ENCODE results near the gene SEC22C. TPM values are rescaled to one million over a fixed set of nuclear protein-coding genes. Genes with fewer than 3 reads are reported as not detected.
"Not testable (repeated sequence)": the region's sequence is repeated elsewhere in the genome, so short reads cannot be mapped to it uniquely, and the experiment has no call there.

SEC22C gene
- total RNA-seq, 2 donors from 2014 or later, result 55.0 to 83.4 TPM

GRCh38 chr3:42600958-42601675 lies 19.4 kb upstream of the SEC22C start:
- Histone ChIP-seq H3K36me3 (no peaks in the 10 kb centered on the region), H3K4me1 (ENCODE audit: control insufficient read depth in 1 of 2, low read depth in 2 of 2) (peaks cover 21 to 28% of the 10 kb centered on the region in 2 donors), H3K27ac (peak overlapping the region; percentile 89 to 92), H3K27me3 (replicated peaks; ENCODE audit: insufficient read depth) (no peaks in the 10 kb centered on the region), H3K9me3 (no peaks in the 10 kb centered on the region), H3K4me3 (peak overlapping the region; percentile 96)
- ATAC-seq (ENCODE audit: insufficient number of reproducible peaks, low FRiP score, low read depth), result peak; percentile 11
- peak; percentile 28 for DNase-seq (ENCODE audit: low spot score)
- TF ChIP-seq, protein P1, sequence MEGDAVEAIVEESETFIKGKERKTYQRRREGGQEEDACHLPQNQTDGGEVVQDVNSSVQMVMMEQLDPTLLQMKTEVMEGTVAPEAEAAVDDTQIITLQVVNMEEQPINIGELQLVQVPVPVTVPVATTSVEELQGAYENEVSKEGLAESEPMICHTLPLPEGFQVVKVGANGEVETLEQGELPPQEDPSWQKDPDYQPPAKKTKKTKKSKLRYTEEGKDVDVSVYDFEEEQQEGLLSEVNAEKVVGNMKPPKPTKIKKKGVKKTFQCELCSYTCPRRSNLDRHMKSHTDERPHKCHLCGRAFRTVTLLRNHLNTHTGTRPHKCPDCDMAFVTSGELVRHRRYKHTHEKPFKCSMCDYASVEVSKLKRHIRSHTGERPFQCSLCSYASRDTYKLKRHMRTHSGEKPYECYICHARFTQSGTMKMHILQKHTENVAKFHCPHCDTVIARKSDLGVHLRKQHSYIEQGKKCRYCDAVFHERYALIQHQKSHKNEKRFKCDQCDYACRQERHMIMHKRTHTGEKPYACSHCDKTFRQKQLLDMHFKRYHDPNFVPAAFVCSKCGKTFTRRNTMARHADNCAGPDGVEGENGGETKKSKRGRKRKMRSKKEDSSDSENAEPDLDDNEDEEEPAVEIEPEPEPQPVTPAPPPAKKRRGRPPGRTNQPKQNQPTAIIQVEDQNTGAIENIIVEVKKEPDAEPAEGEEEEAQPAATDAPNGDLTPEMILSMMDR (IDR thresholded peaks at IDR 0.05), result no peak

GRCh38 chr3:42600111-42600957 lies 18.6 kb upstream of the SEC22C start, which contains the start of gene NKTR:
NKTR (plus strand) TSS chr3:42600686; CDS start chr3:42601007, 321 bp downstream.
- Histone ChIP-seq H3K36me3 (no peaks in the 10 kb centered on the region), H3K4me1 (ENCODE audit: control insufficient read depth in 1 of 2, low read depth in 2 of 2) (peaks cover 15 to 20% of the 10 kb centered on the region in 2 donors), H3K27me3 (replicated peaks; ENCODE audit: insufficient read depth) (no peaks in the 10 kb centered on the region), H3K4me3 (peak within 1 kb of the TSS; percentile 96), H3K9me3 (no peaks in the 10 kb centered on the region), H3K27ac (peak within 1 kb of the TSS; percentile 89 to 92)
- TF ChIP-seq, protein P1 (IDR thresholded peaks at IDR 0.05), result no peak
- ATAC-seq (ENCODE audit: insufficient number of reproducible peaks, low FRiP score, low read depth), result peak; percentile 88
- peak; percentile 95 for DNase-seq (ENCODE audit: low spot score)

DNA sequence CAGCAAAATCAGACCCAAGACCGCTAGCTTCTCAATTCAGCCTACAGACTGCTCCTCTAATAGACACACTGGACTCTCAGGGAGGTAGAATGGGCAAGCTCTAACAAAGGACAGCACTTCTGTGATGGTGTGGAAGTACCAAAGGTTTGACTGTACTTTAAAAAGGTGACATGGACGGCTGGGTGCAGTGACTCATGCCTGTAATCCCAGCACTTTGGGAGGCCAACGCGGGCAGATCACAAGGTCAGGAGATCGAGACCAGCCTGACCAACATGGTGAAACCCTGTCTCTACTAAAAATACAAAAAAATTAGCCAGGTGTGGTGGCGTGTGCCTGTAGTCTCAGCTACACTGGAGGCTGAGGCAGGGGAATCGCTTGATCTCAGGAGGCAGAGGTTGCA lies 15.3 kb upstream of the SEC22C start:
- not testable (repeated sequence) for H3K27me3 ChIP-seq (replicated peaks; ENCODE audit: insufficient read depth); ATAC-seq (ENCODE audit: insufficient number of reproducible peaks, low FRiP score, low read depth); H3K36me3 ChIP-seq; H3K27ac ChIP-seq; H3K4me3 ChIP-seq; H3K9me3 ChIP-seq; DNase-seq (ENCODE audit: low spot score)
- H3K4me1 ChIP-seq (ENCODE audit: control insufficient read depth in 1 of 2, low read depth in 2 of 2), result peaks cover 5 to 16% of the 10 kb centered on the region in 2 donors

GRCh38 chr3:42595682-42596081 lies 13.9 kb upstream of the SEC22C start:
- Histone ChIP-seq H3K4me3 (no peak overlapping the region), H3K27me3 (replicated peaks; ENCODE audit: insufficient read depth) (no peaks in the 10 kb centered on the region)

DNA sequence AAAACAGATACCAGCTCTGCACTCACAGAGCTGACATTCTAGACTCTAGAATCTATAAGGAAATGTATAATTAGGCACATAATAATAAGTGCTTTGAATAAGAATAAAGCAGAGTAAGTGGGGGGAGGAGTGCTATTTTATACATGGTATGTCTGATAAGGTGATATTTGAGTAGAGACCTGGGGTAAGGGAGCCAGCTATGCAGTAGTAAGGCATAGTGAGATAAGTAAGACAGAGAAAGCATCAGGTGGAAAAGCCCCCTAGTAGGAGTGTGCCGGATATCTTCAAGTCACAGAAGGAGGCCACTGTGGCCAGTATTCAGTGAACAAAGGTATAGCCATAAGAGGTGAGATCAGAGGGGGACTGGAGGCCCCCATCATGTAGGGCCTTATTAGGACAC lies 11.9 kb upstream of the SEC22C start:
- no peak overlapping the region for H3K4me3 ChIP-seq
- ATAC-seq (ENCODE audit: insufficient number of reproducible peaks, low FRiP score, low read depth), result no peak
- TF ChIP-seq, protein P1 (IDR thresholded peaks at IDR 0.05), result no peak
- peaks cover 4 to 24% of the 10 kb centered on the region in 2 donors for H3K4me1 ChIP-seq (ENCODE audit: control insufficient read depth in 1 of 2, low read depth in 2 of 2)
- H3K9me3 ChIP-seq, result no peaks in the 10 kb centered on the region
- H3K27ac ChIP-seq, result no peak overlapping the region
- no peaks in the 10 kb centered on the region for H3K36me3 ChIP-seq
- DNase-seq (ENCODE audit: low spot score), result no peak
- no peaks in the 10 kb centered on the region for H3K27me3 ChIP-seq (replicated peaks; ENCODE audit: insufficient read depth)

More at GRCh38 chr3:42595682-42596081, 13.9 kb upstream of the SEC22C start:
- no peaks in the 10 kb centered on the region for H3K36me3 ChIP-seq
- TF ChIP-seq, protein P1 (IDR thresholded peaks at IDR 0.05), result no peak
- H3K4me1 ChIP-seq (ENCODE audit: control insufficient read depth in 1 of 2, low read depth in 2 of 2), result peaks cover 4 to 17% of the 10 kb centered on the region in 2 donors
- DNase-seq (ENCODE audit: low spot score) (no peak), ATAC-seq (ENCODE audit: insufficient number of reproducible peaks, low FRiP score, low read depth) (no peak)
- no peak overlapping the region for H3K27ac ChIP-seq
- H3K9me3 ChIP-seq, result no peaks in the 10 kb centered on the region

All from thoracic aorta (tissue), 2 donors.